ENCODE results near the gene UBXN1.
A peak's percentile ranks its signal among the peaks of the same experiment; 100 is the strongest.
"Not testable (repeated sequence)": the region's sequence is repeated elsewhere in the genome, so short reads cannot be mapped to it uniquely, and the experiment has no call there.

UBXN1 gene

DNA sequence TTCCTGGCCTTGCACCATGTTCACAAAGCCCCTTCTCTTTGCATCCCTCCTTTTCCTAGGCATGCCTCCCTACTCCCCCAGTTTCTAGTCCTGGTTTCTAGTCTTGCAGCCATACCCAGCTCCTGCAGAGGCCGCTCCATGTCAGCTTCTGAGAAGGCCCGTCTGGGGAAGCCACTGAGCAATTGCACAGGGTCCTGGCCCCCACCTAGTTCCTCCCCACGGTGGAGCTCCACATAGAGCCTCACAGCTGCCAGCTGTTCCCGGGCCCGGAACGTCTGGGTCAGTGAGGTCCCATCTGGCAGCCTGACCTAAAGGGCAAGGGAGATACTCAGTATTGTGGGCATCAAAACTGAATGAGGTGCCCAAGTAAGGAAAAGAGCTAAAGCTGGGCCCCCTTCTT lies 2.2 kb downstream of the UBXN1 start:
- Histone ChIP-seq H3K27me3 (ENCODE audit: insufficient read depth, low read length) (no peaks in the 10 kb centered on the region), H3K4me1 (ENCODE audit: insufficient read depth, low read length) (peaks cover 30% of the 10 kb centered on the region), H3K4me3 (ENCODE audit: low read length) (no peak overlapping the region), H2AFZ (ENCODE audit: low read depth, low read length) (no peak overlapping the region), H3K9me3 (ENCODE audit: low read length) (no peaks in the 10 kb centered on the region), H3K36me3 (ENCODE audit: insufficient read depth, low read length) (peaks cover 32% of the 10 kb centered on the region)

DNA sequence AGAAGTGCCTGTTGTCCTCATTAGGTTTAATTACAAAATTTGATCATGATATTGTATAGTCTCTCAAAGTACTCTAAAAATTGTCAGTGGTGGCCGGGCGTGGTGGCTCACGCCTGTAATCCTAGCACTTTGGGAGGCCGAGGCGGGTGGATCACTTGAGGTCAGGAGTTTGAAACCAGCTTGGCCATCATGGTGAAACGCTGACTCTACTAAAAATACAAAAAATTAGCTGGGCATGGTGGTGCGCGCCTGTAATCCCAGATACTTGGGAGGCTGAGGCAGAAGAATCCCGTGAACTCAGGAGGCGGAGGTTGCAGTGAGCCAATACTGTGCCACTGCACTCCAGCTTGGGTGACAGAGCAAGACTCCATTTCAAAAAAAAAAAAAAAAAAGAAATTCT lies 3.5 kb downstream of the UBXN1 start:
- not testable (repeated sequence) for H3K27me3 ChIP-seq (ENCODE audit: insufficient read depth, low read length); H2AFZ ChIP-seq (ENCODE audit: low read depth, low read length); H3K9me3 ChIP-seq (ENCODE audit: low read length); H3K4me3 ChIP-seq (ENCODE audit: low read length)
- H3K36me3 ChIP-seq (ENCODE audit: insufficient read depth, low read length) = peaks cover 32% of the 10 kb centered on the region
- peaks cover 35% of the 10 kb centered on the region for H3K4me1 ChIP-seq (ENCODE audit: insufficient read depth, low read length)

DNA sequence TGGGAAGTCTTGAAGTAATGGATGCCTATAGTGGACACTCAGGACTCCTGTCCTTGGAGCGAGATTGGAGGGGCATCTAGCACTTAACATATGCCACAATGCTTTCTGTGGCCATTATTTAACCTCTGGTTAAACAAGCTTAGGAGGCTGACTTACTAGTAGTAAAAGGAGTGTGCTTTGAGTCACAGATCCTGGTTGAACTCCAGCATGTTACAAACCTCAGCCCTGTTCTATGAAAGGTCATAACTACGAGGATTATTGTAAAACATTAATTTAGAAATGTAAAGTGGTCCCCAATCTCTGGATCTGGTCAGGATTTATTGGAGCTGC lies 5.7 kb downstream of the UBXN1 start:
- H3K4me1 ChIP-seq (ENCODE audit: insufficient read depth, low read length) = peaks cover 30% of the 10 kb centered on the region
- H3K36me3 ChIP-seq (ENCODE audit: insufficient read depth, low read length) = peaks cover 32% of the 10 kb centered on the region
- no peak overlapping the region for H3K4me3 ChIP-seq (ENCODE audit: low read length)
- H2AFZ ChIP-seq (ENCODE audit: low read depth, low read length) = no peak overlapping the region
- H3K9me3 ChIP-seq (ENCODE audit: low read length) = no peaks in the 10 kb centered on the region
- H3K27me3 ChIP-seq (ENCODE audit: insufficient read depth, low read length) = no peaks in the 10 kb centered on the region

DNA sequence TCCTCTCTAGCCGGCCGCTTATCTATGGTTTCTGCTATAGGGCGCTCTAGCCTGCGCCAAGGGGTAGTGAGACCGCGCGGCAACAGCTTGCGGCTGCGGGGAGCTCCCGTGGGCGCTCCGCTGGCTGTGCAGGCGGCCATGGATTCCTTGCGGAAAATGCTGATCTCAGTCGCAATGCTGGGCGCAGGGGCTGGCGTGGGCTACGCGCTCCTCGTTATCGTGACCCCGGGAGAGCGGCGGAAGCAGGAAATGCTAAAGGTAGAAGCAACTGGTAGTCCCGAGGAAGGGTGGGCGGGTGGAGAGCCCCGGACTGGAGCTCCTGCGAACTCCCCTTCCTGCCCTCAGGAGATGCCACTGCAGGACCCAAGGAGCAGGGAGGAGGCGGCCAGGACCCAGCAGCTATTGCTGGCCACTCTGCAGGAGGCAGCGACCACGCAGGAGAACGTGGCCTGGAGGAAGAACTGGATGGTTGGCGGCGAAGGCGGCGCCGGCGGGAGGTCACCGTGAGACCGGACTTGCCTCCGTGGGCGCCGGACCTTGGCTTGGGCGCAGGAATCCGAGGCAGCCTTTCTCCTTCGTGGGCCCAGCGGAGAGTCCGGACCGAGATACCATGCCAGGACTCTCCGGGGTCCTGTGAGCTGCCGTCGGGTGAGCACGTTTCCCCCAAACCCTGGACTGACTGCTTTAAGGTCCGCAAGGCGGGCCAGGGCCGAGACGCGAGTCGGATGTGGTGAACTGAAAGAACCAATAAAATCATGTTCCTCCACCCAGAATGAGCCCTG lies 7.1 kb downstream of the UBXN1 start, which contains the start of the genes LBHD1 and UQCC3:
Gene LBHD1, minus strand, starts transcription at position 660 of the 782 bp plus-strand sequence. CDS start 2,236 bp downstream, outside the sequence.
Gene UQCC3, plus strand, starts transcription at position 66 of the 782 bp plus-strand sequence. Its CDS starts 73 bp downstream, at position 139.
- H3K9me3 ChIP-seq (ENCODE audit: low read length) = no peaks in the 10 kb centered on the region
- H3K4me3 ChIP-seq (ENCODE audit: low read length) = peak within 1 kb of the TSS; percentile 83
- no peaks in the 10 kb centered on the region for H3K27me3 ChIP-seq (ENCODE audit: insufficient read depth, low read length)
- H3K4me1 ChIP-seq (ENCODE audit: insufficient read depth, low read length) = peaks cover 20% of the 10 kb centered on the region
- H3K36me3 ChIP-seq (ENCODE audit: insufficient read depth, low read length) = peaks cover 28% of the 10 kb centered on the region
- peak within 1 kb of the TSS; percentile 56 for H2AFZ ChIP-seq (ENCODE audit: low read depth, low read length)

DNA sequence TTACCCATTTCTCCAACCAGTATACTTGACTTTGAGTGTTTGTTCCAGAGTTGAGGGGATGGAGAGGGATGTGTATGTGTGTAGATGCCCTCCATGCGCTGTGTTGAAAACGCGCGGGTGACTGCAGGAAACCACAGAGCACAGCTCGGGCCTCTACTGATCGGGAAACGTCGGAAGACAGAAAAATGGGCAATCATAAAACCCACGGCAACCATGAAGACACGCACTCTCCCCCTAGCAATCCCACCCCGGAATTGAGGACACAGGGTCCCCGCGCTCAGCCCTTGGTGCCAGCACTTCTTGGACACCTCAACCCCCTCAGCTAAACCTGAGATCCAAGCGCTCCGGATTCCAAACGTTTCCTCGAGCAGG lies 7.7 kb downstream of the UBXN1 start:
- Histone ChIP-seq H3K36me3 (ENCODE audit: insufficient read depth, low read length) (peaks cover 26% of the 10 kb centered on the region), H3K27me3 (ENCODE audit: insufficient read depth, low read length) (no peaks in the 10 kb centered on the region), H3K4me1 (ENCODE audit: insufficient read depth, low read length) (peaks cover 21% of the 10 kb centered on the region), H3K9me3 (ENCODE audit: low read length) (no peaks in the 10 kb centered on the region), H3K4me3 (ENCODE audit: low read length) (peak overlapping the region; percentile 83), H2AFZ (ENCODE audit: low read depth, low read length) (peak overlapping the region; percentile 56)

DNA sequence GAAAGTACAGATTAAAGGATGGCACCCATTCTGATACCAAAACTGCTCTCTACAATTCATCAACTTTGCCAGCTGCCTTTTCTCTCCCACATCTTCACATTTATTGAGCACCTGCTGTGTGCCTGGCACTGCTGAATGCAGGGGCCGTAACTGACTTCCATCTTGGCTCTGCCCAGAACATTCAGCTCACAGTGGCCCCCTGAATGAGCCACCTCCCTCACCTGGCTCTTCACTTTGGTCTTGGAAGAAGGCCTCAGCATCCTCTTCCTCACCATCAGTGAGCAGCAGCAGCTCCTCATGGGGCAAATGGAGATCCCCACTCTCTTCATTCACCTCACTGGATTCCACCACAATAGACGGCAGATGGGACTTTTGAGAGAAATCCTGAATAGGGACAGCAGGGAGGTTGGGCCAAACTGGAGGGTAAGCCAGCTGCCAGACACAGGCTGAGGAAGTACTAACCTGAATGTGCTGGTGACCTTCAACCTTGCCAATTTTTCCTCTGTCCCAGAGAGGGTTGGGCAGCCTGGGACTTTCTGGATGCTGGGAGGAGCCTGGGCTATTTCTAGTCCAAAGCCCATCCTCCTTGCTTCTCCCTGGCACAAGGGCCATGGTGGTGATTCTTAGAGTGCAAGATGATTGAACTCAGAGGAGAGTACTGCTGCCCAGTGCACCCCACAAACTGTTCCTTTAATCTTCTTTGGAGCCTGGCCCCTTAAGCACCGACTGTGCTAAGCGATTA lies 9.3 kb downstream of the UBXN1 start:
- no peaks in the 10 kb centered on the region for H3K27me3 ChIP-seq (ENCODE audit: insufficient read depth, low read length)
- no peak overlapping the region for H3K4me3 ChIP-seq (ENCODE audit: low read length)
- H2AFZ ChIP-seq (ENCODE audit: low read depth, low read length) = no peak overlapping the region
- H3K4me1 ChIP-seq (ENCODE audit: insufficient read depth, low read length) = peaks cover 29% of the 10 kb centered on the region
- peaks cover 24% of the 10 kb centered on the region for H3K36me3 ChIP-seq (ENCODE audit: insufficient read depth, low read length)
- H3K9me3 ChIP-seq (ENCODE audit: low read length) = no peaks in the 10 kb centered on the region

DNA sequence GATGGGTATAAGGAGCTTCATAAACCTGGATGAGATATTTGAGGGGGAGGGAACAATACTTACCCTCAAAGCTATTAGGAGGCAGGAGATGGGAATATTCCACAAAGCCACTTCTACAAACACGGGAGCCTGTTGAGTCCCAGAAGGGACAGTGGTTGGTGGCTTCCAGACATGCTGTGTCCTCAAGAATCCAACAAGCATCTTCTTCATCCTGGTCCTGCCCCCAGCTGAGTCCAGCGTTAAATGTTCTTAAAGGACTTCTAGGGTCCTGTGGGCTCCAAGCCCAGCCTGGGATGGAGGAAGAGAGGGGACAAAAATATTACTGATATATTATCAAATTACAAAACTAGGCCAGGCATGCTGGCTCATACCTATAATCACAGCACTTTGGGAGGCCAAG lies 11.4 kb downstream of the UBXN1 start:
- Histone ChIP-seq H3K9me3 (ENCODE audit: low read length) (no peaks in the 10 kb centered on the region), H3K36me3 (ENCODE audit: insufficient read depth, low read length) (peaks cover 22% of the 10 kb centered on the region), H2AFZ (ENCODE audit: low read depth, low read length) (no peak overlapping the region), H3K4me1 (ENCODE audit: insufficient read depth, low read length) (peaks cover 31% of the 10 kb centered on the region), H3K4me3 (ENCODE audit: low read length) (no peak overlapping the region), H3K27me3 (ENCODE audit: insufficient read depth, low read length) (no peaks in the 10 kb centered on the region)

DNA sequence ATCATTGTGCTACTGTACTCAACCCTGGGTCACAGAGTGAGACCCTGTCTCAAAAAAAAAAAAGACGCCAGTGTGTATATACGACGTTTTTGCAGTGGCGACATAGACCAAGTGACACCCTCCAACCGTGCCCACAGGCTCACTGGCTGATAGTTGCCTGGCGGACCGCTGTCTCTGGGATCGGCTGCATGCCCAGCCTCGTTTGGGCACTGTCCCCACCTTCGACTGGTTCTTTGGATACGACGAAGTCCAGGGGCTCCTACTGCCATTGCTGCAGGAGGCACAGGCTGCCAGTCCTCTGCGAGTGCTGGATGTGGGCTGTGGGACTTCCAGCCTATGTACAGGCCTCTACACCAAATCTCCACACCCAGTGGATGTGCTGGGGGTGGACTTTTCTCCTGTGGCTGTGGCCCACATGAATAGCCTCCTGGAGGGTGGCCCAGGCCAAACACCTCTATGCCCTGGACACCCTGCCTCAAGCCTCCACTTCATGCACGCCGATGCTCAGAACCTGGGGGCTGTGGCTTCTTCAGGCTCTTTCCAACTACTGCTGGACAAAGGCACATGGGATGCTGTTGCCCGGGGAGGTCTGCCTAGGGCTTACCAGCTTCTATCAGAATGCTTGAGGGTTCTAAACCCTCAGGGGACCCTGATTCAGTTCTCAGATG lies 12.5 kb downstream of the UBXN1 start:
- Histone ChIP-seq H3K27me3 (ENCODE audit: insufficient read depth, low read length) (no peaks in the 10 kb centered on the region), H2AFZ (ENCODE audit: low read depth, low read length) (no peak overlapping the region), H3K4me3 (ENCODE audit: low read length) (peak overlapping the region; percentile 92), H3K4me1 (ENCODE audit: insufficient read depth, low read length) (peaks cover 23% of the 10 kb centered on the region), H3K9me3 (ENCODE audit: low read length) (no peaks in the 10 kb centered on the region), H3K36me3 (ENCODE audit: insufficient read depth, low read length) (peaks cover 28% of the 10 kb centered on the region)

DNA sequence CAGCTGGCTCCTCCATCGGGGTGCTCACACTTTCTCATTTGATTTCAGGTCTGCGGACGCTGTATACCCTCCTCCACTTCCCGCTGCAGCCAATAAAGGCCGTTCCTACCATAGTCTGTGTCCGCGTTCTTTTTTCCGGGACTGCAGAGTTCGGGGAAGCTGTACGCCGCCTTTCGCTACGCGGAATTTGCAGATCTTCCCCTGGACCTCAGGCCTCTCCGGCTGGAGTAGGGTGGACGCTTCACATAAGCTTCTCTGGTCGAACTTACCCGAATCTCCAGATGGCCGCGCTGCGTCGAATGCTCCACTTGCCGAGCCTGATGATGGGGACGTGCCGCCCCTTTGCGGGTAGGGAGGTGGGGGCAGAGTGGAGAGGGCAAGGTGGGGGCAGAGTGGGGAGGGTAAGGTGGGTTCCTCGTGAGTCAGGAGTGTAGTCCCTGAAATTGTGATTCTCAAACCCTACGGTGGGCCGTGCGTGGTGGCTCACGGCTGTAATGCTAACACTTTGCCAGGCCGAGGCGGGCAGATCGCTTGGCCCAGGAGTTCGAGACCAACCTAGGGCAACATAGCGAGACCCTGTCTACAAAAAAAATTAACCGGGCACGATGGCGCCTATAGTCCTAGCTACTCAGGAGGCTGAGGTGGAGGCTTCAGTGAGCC lies 13.1 kb downstream of the UBXN1 start:
- Histone ChIP-seq H3K4me3 (ENCODE audit: low read length) (peak overlapping the region; percentile 92), H3K36me3 (ENCODE audit: insufficient read depth, low read length) (peaks cover 28% of the 10 kb centered on the region), H3K9me3 (ENCODE audit: low read length) (no peaks in the 10 kb centered on the region), H3K4me1 (ENCODE audit: insufficient read depth, low read length) (peaks cover 18% of the 10 kb centered on the region), H3K27me3 (ENCODE audit: insufficient read depth, low read length) (no peaks in the 10 kb centered on the region), H2AFZ (ENCODE audit: low read depth, low read length) (no peak overlapping the region)

DNA sequence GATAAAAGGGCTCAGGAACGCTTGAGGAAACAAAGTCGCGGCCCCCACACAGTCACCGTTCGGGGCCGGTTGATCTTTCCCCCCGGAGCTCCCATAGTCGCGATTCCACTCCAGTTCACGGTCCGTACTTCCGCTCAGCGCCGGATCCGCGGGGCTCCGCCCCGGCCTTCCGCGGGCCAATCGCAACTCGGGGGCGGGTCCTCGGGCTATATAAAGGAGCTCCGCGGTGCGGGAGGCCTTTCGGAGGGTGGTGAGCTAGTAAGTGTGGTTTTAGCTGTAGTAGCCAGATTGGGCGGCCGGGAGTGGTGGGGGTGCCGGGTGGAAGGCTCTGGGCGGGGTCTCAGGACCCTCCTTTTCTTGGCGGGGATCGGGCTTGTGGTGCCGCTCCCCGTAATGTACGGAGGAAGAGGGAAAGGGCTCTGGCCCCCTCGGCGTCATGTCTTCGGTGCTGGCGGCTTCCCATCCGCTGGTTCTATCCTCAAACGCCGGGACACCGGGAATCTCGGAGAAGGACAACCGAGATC lies 13.7 kb downstream of the UBXN1 start, which contains the start of the genes C11orf98 and CSKMT:
Gene C11orf98, minus strand, starts transcription at position 136 of the 524 bp plus-strand sequence. Its CDS starts 41 bp downstream, at position 95.
Gene CSKMT, plus strand, starts transcription at position 238 of the 524 bp plus-strand sequence. CDS start 568 bp downstream, outside the sequence.
- Histone ChIP-seq H3K9me3 (ENCODE audit: low read length) (no peaks in the 10 kb centered on the region), H3K4me3 (ENCODE audit: low read length) (peak within 1 kb of the TSS; percentile 92), H3K36me3 (ENCODE audit: insufficient read depth, low read length) (peaks cover 29% of the 10 kb centered on the region), H3K27me3 (ENCODE audit: insufficient read depth, low read length) (no peaks in the 10 kb centered on the region), H3K4me1 (ENCODE audit: insufficient read depth, low read length) (peaks cover 18% of the 10 kb centered on the region), H2AFZ (ENCODE audit: low read depth, low read length) (peak within 1 kb of the TSS; percentile 30)

DNA sequence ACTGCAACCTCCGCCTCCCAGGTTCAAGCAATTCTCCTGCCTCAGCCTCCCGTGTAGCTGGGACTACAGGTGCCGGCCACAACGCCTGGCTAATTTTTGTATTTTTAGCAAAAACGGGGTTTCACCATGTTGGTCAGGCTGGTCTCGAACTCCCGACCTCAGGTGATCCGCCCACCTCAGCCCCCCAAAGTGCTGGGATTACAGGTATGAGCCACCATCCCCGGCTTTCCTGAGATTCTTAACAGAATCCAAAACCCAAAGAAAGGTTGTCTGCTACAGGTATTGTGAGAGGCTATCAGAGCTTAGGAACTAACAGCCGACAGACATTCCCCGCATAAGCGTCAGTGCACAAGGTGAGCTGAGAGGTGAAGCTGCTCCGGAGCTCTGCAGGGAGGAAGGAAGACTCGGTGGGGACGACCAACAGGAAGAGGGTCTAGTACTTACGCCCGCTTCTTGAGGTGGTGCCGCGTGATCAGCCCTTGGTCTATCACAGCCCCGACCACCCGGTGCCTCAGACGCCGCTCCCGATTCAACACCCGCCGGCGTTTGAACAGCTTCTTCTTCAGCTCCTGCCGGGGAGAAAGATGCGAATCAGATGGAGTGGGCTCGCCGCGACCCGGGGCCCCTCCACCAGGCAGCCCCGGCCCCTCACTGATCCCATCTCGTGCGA lies 14.3 kb downstream of the UBXN1 start:
- Histone ChIP-seq H3K27me3 (ENCODE audit: insufficient read depth, low read length) (no peaks in the 10 kb centered on the region), H3K4me3 (ENCODE audit: low read length) (peak overlapping the region; percentile 92), H3K9me3 (ENCODE audit: low read length) (no peaks in the 10 kb centered on the region), H3K36me3 (ENCODE audit: insufficient read depth, low read length) (peaks cover 29% of the 10 kb centered on the region), H3K4me1 (ENCODE audit: insufficient read depth, low read length) (peaks cover 18% of the 10 kb centered on the region), H2AFZ (ENCODE audit: low read depth, low read length) (peak overlapping the region; percentile 30)

DNA sequence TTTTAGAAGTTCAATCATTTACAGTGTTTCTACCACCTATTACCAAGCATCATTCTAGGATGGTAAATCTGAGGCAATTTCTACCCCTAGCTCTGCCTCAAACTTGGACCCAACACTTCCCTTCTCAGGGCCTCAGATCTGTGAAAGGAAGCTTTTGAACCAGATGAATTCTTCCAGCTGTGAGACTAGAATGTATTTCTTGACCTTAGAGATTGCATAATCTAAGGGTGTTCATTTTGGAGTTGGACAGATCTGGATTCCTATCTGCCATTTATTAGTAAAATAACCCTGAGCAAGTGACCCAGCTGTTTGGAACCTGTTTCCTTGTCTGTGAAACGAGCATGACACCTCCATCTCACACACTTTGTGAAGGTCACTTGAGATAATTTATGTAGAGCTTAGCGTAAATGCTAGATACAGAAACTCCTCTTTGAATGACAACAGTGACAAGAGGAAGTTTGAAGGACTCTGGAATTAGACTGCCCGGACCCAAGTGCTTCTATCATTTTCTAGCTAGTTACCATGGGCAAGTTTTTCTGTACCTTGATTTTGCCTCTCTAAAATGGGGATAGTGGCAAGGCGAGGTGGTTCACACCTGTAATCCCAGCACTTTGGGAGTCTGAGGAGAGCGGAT lies 22.0 kb downstream of the UBXN1 start:
- H3K27me3 ChIP-seq (ENCODE audit: insufficient read depth, low read length) = no peaks in the 10 kb centered on the region
- H3K4me3 ChIP-seq (ENCODE audit: low read length) = no peak overlapping the region
- no peak overlapping the region for H2AFZ ChIP-seq (ENCODE audit: low read depth, low read length)
- no peaks in the 10 kb centered on the region for H3K9me3 ChIP-seq (ENCODE audit: low read length)
- H3K36me3 ChIP-seq (ENCODE audit: insufficient read depth, low read length) = peaks cover 1% of the 10 kb centered on the region
- peaks cover 11% of the 10 kb centered on the region for H3K4me1 ChIP-seq (ENCODE audit: insufficient read depth, low read length)
